Lung (tissue), 12 donors: ENCODE data around the gene FER. TPM values are rescaled to one million over a fixed set of nuclear protein-coding genes. Genes with fewer than 3 reads are reported as not detected.
"Not testable (repeated sequence)": the region's sequence is repeated elsewhere in the genome, so short reads cannot be mapped to it uniquely, and the experiment has no call there.

ENCODE experiments used
- ATAC-seq: fragments of 200-7000 bp; cut with Tn5 transposase; one replicate; pipeline ENCODE4 v1.9.1; 2020; ENCODE audit warnings: moderate number of reproducible peaks; ENCODE audit not compliant: insufficient read depth, low FRiP score
- DNase-seq, 3 donors: peaks; one replicate each; pipeline ENCODE4 v3.0.0-alpha.2; 2013 to 2017
- H3K27ac ChIP-seq, 2 donors: one replicate each; pipeline ENCODE4 v1.5.1; 2013; ENCODE audit warnings: mild to moderate bottlenecking in 2 of 2, moderate library complexity in 2 of 2, control low read depth in 1 of 2, inconsistent platforms in 1 of 2, low read depth in 1 of 2, low read length in 1 of 2
- H3K27me3 ChIP-seq, 3 donors: one replicate each; pipeline ENCODE4 v1.5.1; 2013; ENCODE audit warnings: low read length in 2 of 3; ENCODE audit not compliant: control insufficient read depth in 3 of 3, insufficient read depth in 3 of 3
- H3K36me3 ChIP-seq, 4 donors: one replicate each; pipeline ENCODE4 v1.5.1; 2013; ENCODE audit warnings: low read length in 4 of 4, mild to moderate bottlenecking in 1 of 4, moderate library complexity in 1 of 4; ENCODE audit not compliant: control insufficient read depth in 4 of 4, insufficient read depth in 4 of 4
- H3K4me1 ChIP-seq, 5 donors: one replicate each; pipeline ENCODE4 v1.5.1; 2013; ENCODE audit warnings: low read length in 5 of 5, mild to moderate bottlenecking in 2 of 5, moderate library complexity in 1 of 5; ENCODE audit not compliant: control insufficient read depth in 5 of 5, insufficient read depth in 5 of 5
- H3K4me3 ChIP-seq: one replicate; pipeline ENCODE4 v1.5.1; 2013; ENCODE audit warnings: mild to moderate bottlenecking, control low read depth, moderate library complexity
- H3K9ac ChIP-seq, 2 donors: one replicate each; pipeline ENCODE4 v1.5.1; 2013; ENCODE audit warnings: low read length in 2 of 2, control low read depth in 1 of 2; ENCODE audit not compliant: insufficient read depth in 1 of 2
- H3K9me3 ChIP-seq, 4 donors: one replicate each; pipeline ENCODE4 v1.5.1; 2013; ENCODE audit warnings: low read length in 3 of 4, mild to moderate bottlenecking in 1 of 4, moderate library complexity in 1 of 4; ENCODE audit not compliant: control insufficient read depth in 4 of 4, insufficient read depth in 3 of 4
- CTCF ChIP-seq: IDR thresholded peaks from 2 replicates; pipeline ENCODE4 v1.5.1; 2012; ENCODE audit warnings: mild to moderate bottlenecking; ENCODE audit errors: control extremely low read depth, extremely low read depth
- WGBS, 2 donors: extraction: QIAGEN DNeasy Blood & Tissue Kit; methylation state at CpG; one replicate each; pipeline ENCODE4 v1.1.7; 2013; 5-methylcytosine and 5-hydroxymethylcytosine counted together
- polyA plus RNA-seq, 2 donors: library from polyadenylated mRNA; stranded (reverse); fragments of 200-250 nt; gene quantifications; one replicate each; pipeline ENCODE4 v1.2.1, GENCODE V29; 2013
- total RNA-seq, 2 donors: library from RNA; depleted of rRNA in 1 of 2; stranded (reverse); fragments of >200 nt in 1 of 2; gene quantifications; one replicate each; pipeline ENCODE4 v1.2.1, GENCODE V29; 2014 to 2021
- donor health status: control.
- donor health status: control.
- donor health status: Bipolar disorder and iron deficiency.
- donor health status: healthy.
- donor health status: DM: yes; HTN: yes; CAD: no.

Gene FER
- total and polyA plus RNA-seq, 4 donors: 2.6 to 88.6 (median 12.2) TPM

GRCh38 chr5:108786806-108787483 is 39.2 kb downstream of the FER start:
- H3K27me3 ChIP-seq: no peaks in the 10 kb centered on the region
- no peak overlapping the region for H3K9ac ChIP-seq
- ATAC-seq (no peak), DNase-seq (peak in 1 of 3 donors; percentile 8)
- no peak overlapping the region for H3K27ac ChIP-seq
- peaks cover 0 to 8% (median 0%) of the 10 kb centered on the region in 5 donors for H3K4me1 ChIP-seq
- peaks cover 0 to 9% (median 2%) of the 10 kb centered on the region in 4 donors for H3K9me3 ChIP-seq
- no peak for TF ChIP-seq CTCF
- H3K36me3 ChIP-seq: peaks cover 0 to 18% (median 8%) of the 10 kb centered on the region in 4 donors
- 90 to 94% methylated on average over 12 of the region's 12 CpGs for WGBS, 2 donors
- no peak overlapping the region for H3K4me3 ChIP-seq

- TF ChIP-seq CTCF: no peak
- no peak overlapping the region for H3K27ac ChIP-seq
- H3K36me3 ChIP-seq: peaks cover 0 to 18% (median 8%) of the 10 kb centered on the region in 4 donors
- 76 to 81% methylated on average over 7 of the region's 7 CpGs for WGBS, 2 donors
- DNase-seq: peak in 1 of 3 donors; percentile 8
- H3K9me3 ChIP-seq: peaks cover 0 to 9% (median 3%) of the 10 kb centered on the region in 4 donors
- peaks cover 0 to 8% (median 0%) of the 10 kb centered on the region in 5 donors for H3K4me1 ChIP-seq
- H3K4me3 ChIP-seq: no peak overlapping the region
- H3K27me3 ChIP-seq: no peaks in the 10 kb centered on the region
- no peak for ATAC-seq
- no peak overlapping the region for H3K9ac ChIP-seq
These were observed 40.4 kb downstream of the FER start for GRCh38 chr5:108788142-108788541.

- DNase-seq (no peak), ATAC-seq (no peak)
- Histone ChIP-seq H3K36me3 (peaks cover 0 to 2% (median 0%) of the 10 kb centered on the region in 4 donors), H3K9me3 (peaks cover 0 to 5% (median 0%) of the 10 kb centered on the region in 4 donors), H3K27ac (no peak overlapping the region), H3K27me3 (no peaks in the 10 kb centered on the region), H3K4me3 (no peak overlapping the region), H3K4me1 (peaks cover 0 to 4% (median 0%) of the 10 kb centered on the region in 5 donors), H3K9ac (no peak overlapping the region)
- no peak for TF ChIP-seq CTCF
- 95 to 99% methylated on average over 5 of the region's 5 CpGs for WGBS, 2 donors
These were observed 45.5 kb downstream of the FER start for GRCh38 chr5:108793207-108793606.

- not testable (repeated sequence) for H3K9ac ChIP-seq, H3K27me3 ChIP-seq, ATAC-seq, H3K4me1 ChIP-seq, DNase-seq, H3K4me3 ChIP-seq, H3K9me3 ChIP-seq, H3K36me3 ChIP-seq, H3K27ac ChIP-seq
- 96 to 97% methylated on average over 4 of the region's 4 CpGs for WGBS, 2 donors
These were observed 46.7 kb downstream of the FER start for GRCh38 chr5:108794349-108794748.
